Measurements from ENCODE around the gene RANBP2. TPM values are rescaled to one million over a fixed set of nuclear protein-coding genes. Genes with fewer than 3 reads are reported as not detected.

The RANBP2 gene
- total and polyA plus RNA-seq, 2 experiments from 2014 or later, result 9.6 to 72.9 TPM

DNA sequence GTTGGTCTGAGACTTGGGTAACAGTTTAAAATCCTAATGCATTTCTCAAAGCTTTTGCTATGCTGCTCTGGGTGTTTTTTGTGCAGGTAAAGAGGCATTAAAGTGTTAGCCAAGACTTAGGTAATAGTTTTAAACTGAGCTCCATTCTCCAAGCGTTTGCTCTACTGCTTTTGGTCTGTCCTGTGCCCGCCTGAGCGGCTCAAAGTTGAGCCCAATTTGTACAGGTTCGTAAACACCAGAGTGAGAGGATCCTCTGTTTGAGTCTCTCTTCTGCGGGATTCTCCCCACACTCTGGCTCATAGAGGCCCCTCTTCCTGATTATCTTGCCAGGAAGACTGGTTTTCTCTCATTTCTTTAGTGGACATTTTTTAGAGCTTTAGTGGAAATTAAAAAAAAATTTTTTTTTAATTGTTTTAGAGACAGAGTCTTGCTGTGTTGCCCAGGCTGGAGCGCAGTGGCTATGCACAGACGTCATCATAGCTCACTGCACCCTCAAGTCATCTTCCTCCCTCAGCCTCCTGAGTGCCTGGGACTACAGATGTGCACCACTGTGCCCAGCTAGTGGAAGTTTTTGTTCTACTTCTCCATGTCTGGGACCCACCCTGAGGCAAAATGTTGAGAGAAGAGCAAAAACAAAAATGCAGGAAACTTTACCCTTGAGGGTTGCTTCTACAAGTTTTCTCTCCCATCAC lies 83.9 kb downstream of the RANBP2 start:
- H3K4me2 ChIP-seq, result no peak overlapping the region

DNA sequence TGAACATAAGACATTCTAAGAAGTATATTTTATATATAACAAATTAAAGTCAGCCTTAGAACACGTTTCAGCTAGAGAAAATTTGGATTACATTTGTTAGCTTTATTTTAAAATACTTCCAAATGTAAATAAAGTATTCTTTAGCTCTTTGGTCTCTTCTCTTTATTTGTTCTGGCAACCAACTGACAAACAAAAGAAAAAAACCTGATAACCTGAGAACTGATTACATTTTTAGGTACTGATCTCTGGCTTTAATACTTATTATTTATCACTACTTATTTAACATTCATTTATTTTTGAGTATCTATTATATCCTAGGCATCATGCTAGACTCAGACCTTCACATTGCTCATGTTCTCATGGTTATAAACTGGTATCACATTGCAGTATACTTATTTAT lies 85.8 kb downstream of the RANBP2 start:
- Histone ChIP-seq H3K4me2 (no peak overlapping the region), H4K20me1 (ENCODE audit: insufficient read depth, poor library complexity, severe bottlenecking) (no peaks in the 10 kb centered on the region), H3K79me2 (peaks cover 17% of the 10 kb centered on the region), H3K27me3 (no peaks in the 10 kb centered on the region), H3K27ac (no peak overlapping the region), H3K4me3 (no peak overlapping the region), H3K9me3 (ENCODE audit: low read depth) (peaks cover 13% of the 10 kb centered on the region), H2AFZ (no peak overlapping the region), H3K36me3 (replicated peaks; ENCODE audit: insufficient read depth, low read depth) (no peaks in the 10 kb centered on the region), H3K4me1 (ENCODE audit: insufficient read depth) (no peaks in the 10 kb centered on the region), H3K9me2 (replicated peaks; ENCODE audit: insufficient read depth) (no peaks in the 10 kb centered on the region)
- WGBS (ENCODE audit: low lambda C conversion rate, missing lambda C conversion rate), result 90% methylated on average over 1 of the region's 1 CpG
- DNase-seq (ENCODE audit: low spot score), result no peak
- TF ChIP-seq, protein P1, sequence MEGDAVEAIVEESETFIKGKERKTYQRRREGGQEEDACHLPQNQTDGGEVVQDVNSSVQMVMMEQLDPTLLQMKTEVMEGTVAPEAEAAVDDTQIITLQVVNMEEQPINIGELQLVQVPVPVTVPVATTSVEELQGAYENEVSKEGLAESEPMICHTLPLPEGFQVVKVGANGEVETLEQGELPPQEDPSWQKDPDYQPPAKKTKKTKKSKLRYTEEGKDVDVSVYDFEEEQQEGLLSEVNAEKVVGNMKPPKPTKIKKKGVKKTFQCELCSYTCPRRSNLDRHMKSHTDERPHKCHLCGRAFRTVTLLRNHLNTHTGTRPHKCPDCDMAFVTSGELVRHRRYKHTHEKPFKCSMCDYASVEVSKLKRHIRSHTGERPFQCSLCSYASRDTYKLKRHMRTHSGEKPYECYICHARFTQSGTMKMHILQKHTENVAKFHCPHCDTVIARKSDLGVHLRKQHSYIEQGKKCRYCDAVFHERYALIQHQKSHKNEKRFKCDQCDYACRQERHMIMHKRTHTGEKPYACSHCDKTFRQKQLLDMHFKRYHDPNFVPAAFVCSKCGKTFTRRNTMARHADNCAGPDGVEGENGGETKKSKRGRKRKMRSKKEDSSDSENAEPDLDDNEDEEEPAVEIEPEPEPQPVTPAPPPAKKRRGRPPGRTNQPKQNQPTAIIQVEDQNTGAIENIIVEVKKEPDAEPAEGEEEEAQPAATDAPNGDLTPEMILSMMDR (IDR thresholded peaks at IDR 0.05; ENCODE audit: poor library complexity), result no peak
- no peak for TF ChIP-seq EZH2 (IDR thresholded peaks at IDR 0.05; ENCODE audit: borderline replicate concordance)

More for the DNA sequence above, 83.9 kb downstream of the RANBP2 start:
- no peak for TF ChIP-seq EZH2 (IDR thresholded peaks at IDR 0.05; ENCODE audit: borderline replicate concordance)
- no peak for TF ChIP-seq EZH2phosphoT487 (IDR thresholded peaks at IDR 0.05; ENCODE audit: low read depth, severe bottlenecking, unreplicated experiment)
- TF ChIP-seq, protein P1 (IDR thresholded peaks at IDR 0.05; ENCODE audit: poor library complexity), result no peak
- H2AFZ ChIP-seq, result no peak overlapping the region
- no peak for DNase-seq (ENCODE audit: low spot score)
- H4K20me1 ChIP-seq (ENCODE audit: insufficient read depth, poor library complexity, severe bottlenecking), result no peaks in the 10 kb centered on the region
- no peak overlapping the region for H3K4me3 ChIP-seq
- 94% methylated on average over 7 of the region's 7 CpGs for WGBS (ENCODE audit: low lambda C conversion rate, missing lambda C conversion rate)
- H3K36me3 ChIP-seq (replicated peaks; ENCODE audit: insufficient read depth, low read depth), result no peaks in the 10 kb centered on the region
- H3K27me3 ChIP-seq, result no peaks in the 10 kb centered on the region
- H3K79me2 ChIP-seq, result no peaks in the 10 kb centered on the region
- H3K9me3 ChIP-seq (ENCODE audit: low read depth), result no peaks in the 10 kb centered on the region
- no peak overlapping the region for H3K27ac ChIP-seq
- H3K4me1 ChIP-seq (ENCODE audit: insufficient read depth), result no peaks in the 10 kb centered on the region
- no peaks in the 10 kb centered on the region for H3K9me2 ChIP-seq (replicated peaks; ENCODE audit: insufficient read depth)

DNA sequence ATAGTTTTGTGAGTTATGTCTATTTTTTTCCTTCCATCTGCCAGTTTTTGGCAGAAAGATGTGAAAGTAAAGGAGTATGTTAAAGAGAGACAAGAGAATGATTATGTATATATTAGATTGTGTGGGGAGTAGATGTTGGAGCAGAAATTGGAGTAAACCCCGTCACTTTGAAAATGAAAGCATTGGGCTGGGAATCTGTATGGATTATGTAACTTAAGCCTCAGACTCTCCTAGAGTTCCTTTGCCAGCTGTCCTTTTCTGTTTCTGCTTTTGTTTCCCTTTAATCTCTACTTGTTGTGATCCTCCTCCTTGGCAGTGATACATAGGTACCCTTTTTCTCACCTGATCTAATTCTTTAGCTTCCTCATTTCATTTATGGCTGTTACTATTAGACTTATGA lies 86.5 kb downstream of the RANBP2 start:
- Histone ChIP-seq H2AFZ (no peak overlapping the region), H3K36me3 (replicated peaks; ENCODE audit: insufficient read depth, low read depth) (no peaks in the 10 kb centered on the region), H3K79me2 (peaks cover 24% of the 10 kb centered on the region), H4K20me1 (ENCODE audit: insufficient read depth, poor library complexity, severe bottlenecking) (no peaks in the 10 kb centered on the region), H3K27me3 (no peaks in the 10 kb centered on the region), H3K9me2 (replicated peaks; ENCODE audit: insufficient read depth) (no peaks in the 10 kb centered on the region), H3K4me1 (ENCODE audit: insufficient read depth) (no peaks in the 10 kb centered on the region), H3K27ac (no peak overlapping the region), H3K4me2 (no peak overlapping the region), H3K4me3 (no peak overlapping the region), H3K9me3 (ENCODE audit: low read depth) (peaks cover 16% of the 10 kb centered on the region)
- no peak for DNase-seq (ENCODE audit: low spot score)
- WGBS (ENCODE audit: low lambda C conversion rate, missing lambda C conversion rate), result 80% methylated on average over 1 of the region's 1 CpG
- TF ChIP-seq EZH2phosphoT487 (IDR thresholded peaks at IDR 0.05; ENCODE audit: low read depth, severe bottlenecking, unreplicated experiment), result no peak
- TF ChIP-seq, protein P1 (IDR thresholded peaks at IDR 0.05; ENCODE audit: poor library complexity), result no peak
- TF ChIP-seq EZH2 (IDR thresholded peaks at IDR 0.05; ENCODE audit: borderline replicate concordance), result no peak
